Tibial nerve (tissue), 4 donors: ENCODE measurements around the gene ACBD7. TPM values are rescaled to one million over a fixed set of nuclear protein-coding genes. Genes with fewer than 3 reads are reported as not detected.

ENCODE experiments used
- DNase-seq, 2 donors: peaks; one replicate each; pipeline ENCODE4 v3.0.0-alpha.2; 2019; ENCODE audit warnings: low spot score in 2 of 2
- H3K27ac ChIP-seq, 4 donors: fragments of 200-600 bp; sonication (generic) in 3 of 4; one replicate each; pipeline ENCODE4 v1.5.1; 2017 to 2019; ENCODE audit warnings: mild to moderate bottlenecking in 1 of 4
- H3K27me3 ChIP-seq, 2 donors: fragments of 200-600 bp; sonication (generic) in 1 of 2; one replicate each; pipeline versions ENCODE4 v1.5.1 to v1.6.0; 2017 to 2019
- H3K36me3 ChIP-seq, 3 donors: fragments of 200-600 bp; sonication (generic); one replicate each; pipeline ENCODE4 v1.5.1; 2018 to 2019
- H3K4me1 ChIP-seq, 4 donors: fragments of 200-600 bp; sonication (generic) in 3 of 4; one replicate each; pipeline ENCODE4 v1.5.1; 2017 to 2019
- H3K4me3 ChIP-seq, 4 donors: fragments of 200-600 bp; sonication (generic) in 3 of 4; one replicate each; pipeline ENCODE4 v1.5.1; 2017 to 2019; ENCODE audit warnings: mild to moderate bottlenecking in 1 of 4, moderate library complexity in 1 of 4
- H3K9me3 ChIP-seq, 4 donors: fragments of 200-600 bp; sonication (generic) in 3 of 4; one replicate each; pipeline ENCODE4 v1.5.1; 2017 to 2019
- CTCF ChIP-seq, 5 experiments: fragments of 200-600 bp in 3 of 5; fragments of 450-650 bp in 2 of 5; sonication (generic) in 3 of 5; IDR thresholded peaks; one replicate each; pipeline ENCODE4 v1.5.1; 2016 to 2019; ENCODE audit warnings: antibody characterized with exemption in 5 of 5, mild to moderate bottlenecking in 3 of 5, moderate library complexity in 2 of 5
- EP300 ChIP-seq, 2 donors: sonication (generic); formaldehyde crosslinking; IDR thresholded peaks; one replicate each; pipeline ENCODE4 v1.6.1; 2017; ENCODE audit warnings: antibody characterized with exemption in 2 of 2, mild to moderate bottlenecking in 1 of 2
- POLR2A ChIP-seq, 2 donors: fragments of 450-650 bp; IDR thresholded peaks; one replicate each; pipeline ENCODE4 v1.6.1; 2017; ENCODE audit warnings: antibody characterized with exemption in 2 of 2, mild to moderate bottlenecking in 2 of 2, moderate library complexity in 2 of 2
- WGBS, 2 donors: methylation state at CpG; one replicate each; pipeline ENCODE4 v1.1.5; 2018; 5-methylcytosine and 5-hydroxymethylcytosine counted together
- total RNA-seq, 4 donors: library from RNA; depleted of rRNA; stranded (reverse); fragments of >200 nt; gene quantifications; one replicate each; pipeline ENCODE4 v1.1.0, GENCODE V29; 2016

ACBD7 gene
- total RNA-seq, 4 donors from 2014 or later = 1.5 to 12.0 (median 7.4) TPM

GRCh38 chr10:15075421-15075820 is 13.2 kb downstream of the ACBD7 start:
- DNase-seq = no peak
- Histone ChIP-seq H3K36me3 (no peaks in the 10 kb centered on the region), H3K9me3 (no peaks in the 10 kb centered on the region), H3K27ac (no peak overlapping the region), H3K4me3 (no peak overlapping the region), H3K27me3 (no peaks in the 10 kb centered on the region), H3K4me1 (no peaks in the 10 kb centered on the region)
- WGBS, 2 donors = 84 to 94% methylated on average over 3 of the region's 3 CpGs
- TF ChIP-seq POLR2A (IDR thresholded peaks at IDR 0.05) = no peak
- no peak for TF ChIP-seq CTCF (IDR thresholded peaks at IDR 0.05)
- no peak for TF ChIP-seq EP300 (IDR thresholded peaks at IDR 0.05)

- no peaks in the 10 kb centered on the region for H3K36me3 ChIP-seq
- no peaks in the 10 kb centered on the region for H3K27me3 ChIP-seq
- H3K4me1 ChIP-seq = no peaks in the 10 kb centered on the region
- H3K27ac ChIP-seq = no peak overlapping the region
- TF ChIP-seq EP300 (IDR thresholded peaks at IDR 0.05) (no peak), POLR2A (IDR thresholded peaks at IDR 0.05) (no peak), CTCF (IDR thresholded peaks at IDR 0.05) (no peak)
- no peak for DNase-seq
- H3K4me3 ChIP-seq = no peak overlapping the region
- WGBS, 2 donors = 91 to 97% methylated on average over 5 of the region's 5 CpGs
- peaks cover 0 to 11% (median 0%) of the 10 kb centered on the region in 4 donors for H3K9me3 ChIP-seq
Measured at GRCh38 chr10:15072358-15072757, 16.2 kb downstream of the ACBD7 start.

GRCh38 chr10:15069230-15069629 is 19.3 kb downstream of the ACBD7 start:
- no peak for DNase-seq
- Histone ChIP-seq H3K27me3 (no peaks in the 10 kb centered on the region), H3K27ac (no peak overlapping the region), H3K4me1 (no peaks in the 10 kb centered on the region), H3K36me3 (no peaks in the 10 kb centered on the region), H3K9me3 (peaks cover 0 to 26% (median 0%) of the 10 kb centered on the region in 4 donors), H3K4me3 (no peak overlapping the region)
- WGBS, 2 donors = 66 to 79% methylated on average over 4 of the region's 4 CpGs
- TF ChIP-seq CTCF (IDR thresholded peaks at IDR 0.05) (no peak), POLR2A (IDR thresholded peaks at IDR 0.05) (no peak), EP300 (IDR thresholded peaks at IDR 0.05) (no peak)

- Histone ChIP-seq H3K27me3 (no peaks in the 10 kb centered on the region), H3K4me1 (no peaks in the 10 kb centered on the region), H3K36me3 (no peaks in the 10 kb centered on the region), H3K4me3 (no peak overlapping the region), H3K9me3 (peaks cover 0 to 26% (median 0%) of the 10 kb centered on the region in 4 donors), H3K27ac (no peak overlapping the region)
- TF ChIP-seq EP300 (IDR thresholded peaks at IDR 0.05) = no peak
- no peak for TF ChIP-seq POLR2A (IDR thresholded peaks at IDR 0.05)
- no peak for TF ChIP-seq CTCF (IDR thresholded peaks at IDR 0.05)
- DNase-seq = no peak
- WGBS, 2 donors = 86 to 89% methylated on average over 3 of the region's 3 CpGs
Measured at GRCh38 chr10:15068802-15069201, 19.8 kb downstream of the ACBD7 start.

GRCh38 chr10:15067154-15067553 is 21.4 kb downstream of the ACBD7 start:
- Histone ChIP-seq H3K27me3 (no peaks in the 10 kb centered on the region), H3K4me1 (no peaks in the 10 kb centered on the region), H3K4me3 (no peak overlapping the region), H3K27ac (no peak overlapping the region), H3K9me3 (peaks cover 0 to 26% (median 0%) of the 10 kb centered on the region in 4 donors), H3K36me3 (no peaks in the 10 kb centered on the region)
- WGBS, 2 donors = 91 to 94% methylated on average over 5 of the region's 5 CpGs
- no peak for TF ChIP-seq POLR2A (IDR thresholded peaks at IDR 0.05)
- DNase-seq = no peak

GRCh38 chr10:15060638-15061037 is 27.9 kb downstream of the ACBD7 start:
- TF ChIP-seq EP300 (IDR thresholded peaks at IDR 0.05) (no peak), CTCF (IDR thresholded peaks at IDR 0.05) (no peak), POLR2A (IDR thresholded peaks at IDR 0.05) (no peak)
- WGBS, 2 donors = 72 to 77% methylated on average over 2 of the region's 2 CpGs
- no peak for DNase-seq
- Histone ChIP-seq H3K9me3 (peaks cover 0 to 33% (median 0%) of the 10 kb centered on the region in 4 donors), H3K36me3 (no peaks in the 10 kb centered on the region), H3K27ac (no peak overlapping the region), H3K4me3 (no peak overlapping the region), H3K27me3 (no peaks in the 10 kb centered on the region), H3K4me1 (no peaks in the 10 kb centered on the region)
